Measurements from ENCODE around the gene FBXL14.

FBXL14 gene

GRCh38 chr12:1523046-1523445, 71.3 kb downstream of the FBXL14 start:
- no peak for TF ChIP-seq EZH2phosphoT487 (IDR thresholded peaks at IDR 0.05; ENCODE audit: low read length)
- no peak for TF ChIP-seq CTCF (IDR thresholded peaks at IDR 0.05; ENCODE audit: low read length)
- TF ChIP-seq EZH2 (optimal IDR thresholded peaks at IDR 0.05; ENCODE audit: low read depth, low read length): no peak
- H4K20me1 ChIP-seq (ENCODE audit: insufficient read depth, low read length): no peaks in the 10 kb centered on the region
- H3K36me3 ChIP-seq (replicated peaks; ENCODE audit: insufficient read depth, low read length): no peaks in the 10 kb centered on the region
- H3K9me3 ChIP-seq (replicated peaks; ENCODE audit: insufficient read depth, low read length): no peaks in the 10 kb centered on the region
- H3K27ac ChIP-seq (ENCODE audit: low read length): no peak overlapping the region
- H3K4me3 ChIP-seq (ENCODE audit: low read length): no peak overlapping the region
- no peak for DNase-seq
- no peaks in the 10 kb centered on the region for H3K27me3 ChIP-seq (replicated peaks; ENCODE audit: insufficient read depth, low read length)
- H3K4me1 ChIP-seq (ENCODE audit: low read length): no peaks in the 10 kb centered on the region
- no peaks in the 10 kb centered on the region for H3F3A ChIP-seq (ENCODE audit: insufficient read depth, low read length)
- H2AFZ ChIP-seq (ENCODE audit: low read length): no peak overlapping the region
- H3K9me2 ChIP-seq (replicated peaks; ENCODE audit: insufficient read depth, low read length): no peaks in the 10 kb centered on the region
- no peak overlapping the region for H3K4me2 ChIP-seq (ENCODE audit: low read depth, low read length)
- peaks cover 11% of the 10 kb centered on the region; the same call in 1 of the 2 replicates for H3K79me2 ChIP-seq (ENCODE audit: low read length)
- no peak overlapping the region for H3K9ac ChIP-seq (ENCODE audit: low read length)

GRCh38 chr12:1519642-1520041, 74.7 kb downstream of the FBXL14 start:
- Histone ChIP-seq H2AFZ (ENCODE audit: low read length) (no peak overlapping the region), H3K4me1 (ENCODE audit: low read length) (no peaks in the 10 kb centered on the region), H3K9me3 (replicated peaks; ENCODE audit: insufficient read depth, low read length) (no peaks in the 10 kb centered on the region), H3K79me2 (ENCODE audit: low read length) (no peaks in the 10 kb centered on the region), H3F3A (ENCODE audit: insufficient read depth, low read length) (no peaks in the 10 kb centered on the region), H3K9me2 (replicated peaks; ENCODE audit: insufficient read depth, low read length) (no peaks in the 10 kb centered on the region), H3K9ac (ENCODE audit: low read length) (no peak overlapping the region), H3K4me2 (ENCODE audit: low read depth, low read length) (no peak overlapping the region), H3K27ac (ENCODE audit: low read length) (no peak overlapping the region), H3K4me3 (ENCODE audit: low read length) (no peak overlapping the region), H3K36me3 (replicated peaks; ENCODE audit: insufficient read depth, low read length) (no peaks in the 10 kb centered on the region), H3K27me3 (replicated peaks; ENCODE audit: insufficient read depth, low read length) (no peaks in the 10 kb centered on the region), H4K20me1 (ENCODE audit: insufficient read depth, low read length) (no peaks in the 10 kb centered on the region)
- no peak for TF ChIP-seq EZH2 (optimal IDR thresholded peaks at IDR 0.05; ENCODE audit: low read depth, low read length)
- no peak for TF ChIP-seq EZH2phosphoT487 (IDR thresholded peaks at IDR 0.05; ENCODE audit: low read length)
- no peak for TF ChIP-seq CTCF (IDR thresholded peaks at IDR 0.05; ENCODE audit: low read length)
- no peak for DNase-seq

GRCh38 chr12:1518591-1519516, 75.5 kb downstream of the FBXL14 start:
- no peak overlapping the region for H2AFZ ChIP-seq (ENCODE audit: low read length)
- DNase-seq: no peak

More at GRCh38 chr12:1518591-1519516, 75.5 kb downstream of the FBXL14 start:
- TF ChIP-seq EZH2 (optimal IDR thresholded peaks at IDR 0.05; ENCODE audit: low read depth, low read length): no peak
- TF ChIP-seq CTCF (IDR thresholded peaks at IDR 0.05; ENCODE audit: low read length): no peak
- TF ChIP-seq EZH2phosphoT487 (IDR thresholded peaks at IDR 0.05; ENCODE audit: low read length): no peak
- no peaks in the 10 kb centered on the region for H3K9me3 ChIP-seq (replicated peaks; ENCODE audit: insufficient read depth, low read length)
- no peaks in the 10 kb centered on the region for H3K36me3 ChIP-seq (replicated peaks; ENCODE audit: insufficient read depth, low read length)
- H3K9ac ChIP-seq (ENCODE audit: low read length): no peak overlapping the region
- no peaks in the 10 kb centered on the region for H4K20me1 ChIP-seq (ENCODE audit: insufficient read depth, low read length)
- no peak overlapping the region for H3K4me2 ChIP-seq (ENCODE audit: low read depth, low read length)
- H3K4me1 ChIP-seq (ENCODE audit: low read length): no peaks in the 10 kb centered on the region
- no peak overlapping the region for H3K27ac ChIP-seq (ENCODE audit: low read length)
- no peaks in the 10 kb centered on the region for H3K79me2 ChIP-seq (ENCODE audit: low read length)
- no peaks in the 10 kb centered on the region for H3K9me2 ChIP-seq (replicated peaks; ENCODE audit: insufficient read depth, low read length)
- H3K4me3 ChIP-seq (ENCODE audit: low read length): no peak overlapping the region
- H3K27me3 ChIP-seq (replicated peaks; ENCODE audit: insufficient read depth, low read length): no peaks in the 10 kb centered on the region
- H3F3A ChIP-seq (ENCODE audit: insufficient read depth, low read length): no peaks in the 10 kb centered on the region
